HG03571 (cell line): Measurements from ENCODE around the gene CAD.
"Not testable (repeated sequence)": the region's sequence is repeated elsewhere in the genome, so short reads cannot be mapped to it uniquely, and the experiment has no call there.

Experiments
- ATAC-seq: cut with Tn5 transposase; IDR thresholded peaks from one replicate; pipeline ENCODE4 v1.9.1; 2021; ENCODE audit not compliant: unreplicated experiment

CAD gene

DNA sequence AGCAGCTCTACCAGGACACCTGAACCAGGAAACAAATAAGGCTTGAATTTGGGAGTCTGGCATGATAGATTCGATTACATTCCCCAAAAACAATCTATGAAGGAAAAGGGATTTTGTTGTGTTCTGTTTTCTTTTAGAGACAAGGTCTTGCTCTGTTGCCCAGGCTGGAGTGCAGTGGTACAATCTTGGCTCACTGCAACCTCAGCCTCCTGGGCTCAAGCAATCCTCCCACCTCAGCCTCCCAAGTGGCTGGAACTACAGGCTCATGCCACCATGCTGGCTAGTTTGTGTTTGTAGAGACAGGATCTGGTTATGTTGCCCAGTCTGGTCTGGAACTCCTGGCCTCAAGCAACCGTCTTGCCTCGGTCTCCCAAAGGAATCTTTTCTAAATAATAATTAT, 19.1 kb upstream of the CAD start:
- not testable (repeated sequence) for ATAC-seq

DNA sequence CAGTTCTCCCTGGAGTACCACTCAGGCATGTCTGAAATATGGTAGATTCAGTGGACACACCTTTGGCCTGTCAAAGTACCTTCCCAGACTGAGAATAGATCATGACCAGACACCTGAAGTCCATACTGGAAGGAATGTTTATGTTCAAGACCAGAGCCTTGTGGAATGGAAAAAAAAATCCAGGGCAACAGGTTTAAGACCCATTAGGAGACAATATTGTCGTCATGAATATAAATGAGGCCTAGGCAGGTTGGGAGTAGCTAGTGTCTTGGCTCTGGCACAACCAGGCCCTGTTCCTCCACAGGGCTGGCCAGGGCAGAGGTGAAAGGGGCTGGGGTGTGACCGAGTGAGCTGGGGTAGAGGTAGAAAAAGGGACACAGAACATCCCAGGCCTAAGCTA, 18.5 kb upstream of the CAD start:
- no peak for ATAC-seq

DNA sequence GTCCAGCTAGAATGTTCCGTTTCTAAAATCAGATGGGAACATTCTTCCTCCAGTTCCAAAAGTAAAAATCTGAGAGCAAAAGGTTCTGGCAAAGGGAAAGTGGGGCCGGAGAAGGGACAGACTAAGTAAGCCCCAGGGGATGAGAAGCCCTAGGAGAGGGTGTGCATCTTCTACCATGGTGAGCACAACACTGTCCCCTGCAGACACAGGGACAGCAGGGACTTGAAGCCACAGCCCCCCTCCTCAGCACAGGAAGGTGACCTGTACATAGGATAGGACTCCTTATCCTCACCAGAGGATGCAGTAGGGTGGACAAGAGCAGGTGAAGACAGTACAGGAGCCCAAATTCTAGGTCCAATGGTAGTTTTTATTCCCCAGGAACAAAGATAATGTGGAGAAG, 17.9 kb upstream of the CAD start:
- ATAC-seq = no peak

DNA sequence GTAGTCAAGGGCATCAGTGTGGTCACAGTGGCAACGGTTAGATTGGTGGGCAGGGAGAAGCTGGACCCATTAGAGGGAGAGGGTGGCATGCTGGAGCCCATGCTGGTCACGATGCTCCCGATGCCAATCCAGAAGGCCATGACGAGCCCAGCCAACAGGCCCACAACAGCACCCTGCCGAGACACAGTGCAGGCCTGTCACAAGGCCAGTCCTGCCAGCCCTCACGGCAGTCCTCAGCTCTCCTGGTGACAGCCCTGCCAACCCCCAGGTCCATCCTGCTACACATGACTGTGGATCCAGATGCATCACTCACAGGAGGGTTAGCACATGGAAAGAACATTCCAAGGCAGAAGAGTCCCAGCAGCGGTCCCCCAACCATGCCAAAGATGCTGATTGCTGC, 15.5 kb upstream of the CAD start:
- no peak for ATAC-seq

DNA sequence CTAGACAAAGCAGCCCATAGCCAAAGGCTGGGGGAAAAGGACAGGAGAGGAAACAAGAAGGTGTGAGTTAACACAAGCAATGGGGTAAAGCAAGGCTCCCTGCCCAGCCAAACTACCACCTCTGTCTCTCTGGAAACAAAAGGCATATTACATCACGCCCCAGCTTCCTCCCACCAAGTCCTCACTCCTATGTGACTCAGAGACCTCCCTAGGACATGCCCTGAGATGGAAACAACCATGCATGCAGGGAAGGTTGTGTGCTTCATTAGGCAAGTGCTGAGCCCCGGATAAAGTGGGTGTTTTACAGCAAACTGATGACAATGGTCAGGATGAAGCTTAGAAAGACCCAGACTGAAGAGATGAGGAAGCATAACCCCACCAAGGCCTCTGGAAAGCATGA, 14.3 kb upstream of the CAD start:
- no peak for ATAC-seq

DNA sequence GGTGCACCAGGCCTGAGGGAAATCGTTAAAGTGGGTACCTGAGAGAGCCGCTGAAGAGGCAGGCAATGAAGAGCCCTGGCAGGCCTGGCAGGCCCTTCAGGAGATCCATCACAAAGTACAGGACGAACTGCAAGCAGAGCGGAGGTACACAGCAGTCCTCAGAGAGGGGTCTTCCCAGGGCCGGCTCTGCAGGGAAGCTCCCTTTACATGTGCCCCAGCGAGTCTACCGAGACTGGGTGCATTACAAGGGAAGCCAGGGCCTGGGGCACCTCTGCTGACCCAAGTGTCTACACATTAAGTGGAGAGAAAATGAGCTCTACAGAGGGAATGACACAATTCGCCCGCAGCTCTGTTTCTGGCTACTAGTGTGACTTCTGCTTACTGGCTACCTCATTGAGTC, 13.4 kb upstream of the CAD start:
- no peak for ATAC-seq

DNA sequence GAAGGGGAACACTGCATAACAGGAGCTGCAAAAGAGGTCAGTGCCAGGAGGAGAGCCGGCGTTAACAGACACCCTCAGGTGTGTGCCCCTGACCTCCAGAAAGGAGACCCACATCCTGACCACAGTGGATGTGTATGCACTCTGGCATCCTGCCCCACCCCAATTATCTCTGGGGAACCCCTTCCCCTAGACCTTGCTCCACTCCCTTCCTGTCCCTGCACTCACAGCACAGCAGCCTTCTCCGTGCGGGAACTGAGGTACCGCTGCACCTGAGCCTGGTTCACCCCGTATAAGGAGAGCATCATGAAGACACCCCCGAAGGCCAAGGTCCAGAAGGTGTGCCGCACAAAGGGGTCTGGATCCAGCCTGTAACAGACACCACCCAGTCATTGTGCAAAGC, 12.6 kb upstream of the CAD start:
- no peak for ATAC-seq

DNA sequence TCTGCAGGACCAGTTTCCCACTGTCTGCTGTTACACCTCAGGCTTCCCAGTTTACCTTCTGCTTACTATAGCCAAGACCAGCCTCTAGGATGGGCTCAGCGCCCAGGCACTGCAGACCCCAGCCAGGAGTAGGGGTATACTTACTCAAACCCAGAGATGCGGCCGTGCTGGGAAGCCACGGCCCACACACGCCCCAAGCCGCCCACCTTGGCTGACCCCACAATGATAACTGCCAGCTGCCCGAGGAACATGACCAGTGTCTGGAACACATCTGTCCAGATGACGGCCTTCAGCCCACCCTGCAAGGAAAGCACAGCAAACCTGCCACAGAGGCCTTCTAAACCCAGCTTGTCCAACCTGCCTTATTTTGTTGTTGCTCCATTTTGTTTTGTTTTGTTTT, 12.0 kb upstream of the CAD start:
- no peak for ATAC-seq

DNA sequence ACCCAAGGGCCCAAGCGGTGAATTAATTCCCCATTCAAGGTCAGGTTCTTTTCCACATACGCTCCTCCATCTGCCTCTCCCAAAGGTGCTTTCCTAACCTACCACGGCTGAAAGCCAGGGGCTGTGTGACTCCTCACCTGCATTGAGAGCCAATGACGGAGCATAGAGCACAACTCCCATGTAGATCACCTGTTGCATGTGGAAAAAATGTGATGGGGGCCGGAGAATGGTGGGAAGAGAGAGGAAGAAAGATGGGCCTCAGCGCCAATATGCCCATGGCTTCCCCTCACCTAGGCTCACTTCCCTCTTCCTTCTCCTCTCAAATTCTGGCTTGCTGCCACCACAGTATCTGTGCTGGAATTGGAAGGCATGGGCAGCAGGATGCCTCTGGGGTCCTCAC, 10.8 kb upstream of the CAD start:
- ATAC-seq = no peak

DNA sequence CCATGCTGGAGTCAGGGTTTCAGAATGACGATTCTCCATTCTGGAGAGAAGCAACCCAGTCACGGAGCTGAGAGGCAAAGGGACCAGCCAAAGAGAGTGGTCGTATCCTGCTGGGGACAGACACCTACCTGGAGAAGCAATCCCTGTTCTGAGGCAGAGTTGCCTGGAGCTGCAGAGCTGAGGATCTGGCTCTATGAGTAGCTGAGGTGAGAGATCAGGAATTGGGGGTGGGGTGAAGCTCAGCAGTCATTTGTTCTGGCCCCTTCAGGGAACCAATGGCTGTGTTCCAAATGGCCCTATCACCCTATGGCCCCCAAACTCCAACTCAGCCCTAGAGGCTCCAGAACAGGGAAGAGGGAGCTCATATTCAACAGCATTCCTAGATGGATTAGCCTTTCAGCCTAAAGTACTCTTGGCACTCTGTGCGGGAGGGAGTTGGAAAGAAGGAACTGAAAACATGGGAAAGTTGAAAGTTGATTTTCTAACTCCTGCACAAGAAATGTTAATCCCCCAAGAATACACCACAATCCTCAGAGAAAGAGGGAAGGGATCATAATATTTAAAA, 8.6 kb upstream of the CAD start:
- ATAC-seq = no peak

DNA sequence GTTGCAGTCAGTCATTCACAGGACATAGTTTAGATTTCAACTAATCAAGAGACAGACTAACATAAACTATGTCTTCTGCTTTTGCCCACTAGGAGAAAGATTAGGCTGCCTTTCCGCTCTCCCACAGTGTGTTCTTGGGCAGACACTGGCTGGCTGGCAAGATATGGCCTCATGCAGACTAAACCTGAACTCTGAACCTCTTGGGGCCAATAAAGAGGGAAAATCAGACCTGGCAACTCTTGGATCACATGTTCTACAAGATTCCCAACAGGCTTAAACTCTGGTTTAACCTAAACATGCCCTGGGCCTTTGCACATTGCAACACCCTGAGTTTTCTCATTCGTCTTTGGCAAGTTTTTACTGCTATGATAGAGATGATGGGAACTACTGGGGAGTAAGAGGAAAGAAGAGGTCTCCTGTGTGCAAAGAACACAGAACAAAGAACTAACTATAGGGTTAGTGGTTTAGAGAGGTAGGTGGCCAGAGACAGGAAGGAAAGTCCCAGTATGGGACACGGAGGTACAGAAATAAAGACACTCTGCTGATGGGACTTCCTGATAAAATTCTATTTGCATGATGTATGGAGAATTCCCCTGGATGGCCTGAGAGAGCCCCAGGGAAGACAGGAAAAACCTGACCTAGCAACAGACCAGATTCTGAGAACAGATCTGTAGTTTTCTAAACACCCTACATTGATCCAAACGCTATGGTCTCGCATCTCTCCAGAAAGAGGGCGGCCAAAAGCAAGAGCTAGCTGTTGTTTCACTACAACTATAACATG, 7.4 kb upstream of the CAD start:
- ATAC-seq = no peak

DNA sequence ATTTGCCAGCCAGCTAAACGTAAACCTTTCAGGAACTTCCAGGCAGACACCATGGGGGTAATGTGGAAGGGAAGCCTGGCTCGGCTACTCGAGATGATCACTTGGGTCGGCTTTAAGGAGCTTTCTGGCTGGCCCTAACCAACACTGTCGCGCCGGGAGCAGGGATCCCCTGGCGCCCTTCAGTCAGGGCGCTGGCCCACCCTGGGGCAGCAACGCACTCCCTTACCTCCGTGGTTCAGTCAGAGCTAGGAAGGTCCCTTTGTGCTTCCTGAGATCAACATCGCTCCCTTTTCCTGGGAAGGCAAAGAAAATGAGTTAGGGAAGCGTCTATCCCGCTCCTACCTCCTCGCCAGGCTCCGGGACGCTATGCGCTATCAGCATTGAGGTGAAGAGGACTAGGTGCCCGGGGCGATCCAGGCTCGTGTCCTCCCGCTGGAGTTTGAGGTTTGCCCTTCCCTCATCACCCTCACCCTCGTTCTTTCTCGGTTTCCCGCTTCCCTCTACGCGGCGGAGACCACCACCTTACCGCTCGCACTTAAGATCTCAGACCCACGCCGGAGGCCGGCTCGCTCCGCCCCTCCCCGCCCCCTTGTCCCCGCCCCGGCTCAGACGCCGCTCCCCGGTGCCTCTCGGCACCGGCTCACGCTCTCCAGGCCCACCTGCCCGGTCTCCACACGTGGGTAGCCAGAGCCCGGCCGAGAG, 5.8 kb upstream of the CAD start:
- no peak for ATAC-seq

DNA sequence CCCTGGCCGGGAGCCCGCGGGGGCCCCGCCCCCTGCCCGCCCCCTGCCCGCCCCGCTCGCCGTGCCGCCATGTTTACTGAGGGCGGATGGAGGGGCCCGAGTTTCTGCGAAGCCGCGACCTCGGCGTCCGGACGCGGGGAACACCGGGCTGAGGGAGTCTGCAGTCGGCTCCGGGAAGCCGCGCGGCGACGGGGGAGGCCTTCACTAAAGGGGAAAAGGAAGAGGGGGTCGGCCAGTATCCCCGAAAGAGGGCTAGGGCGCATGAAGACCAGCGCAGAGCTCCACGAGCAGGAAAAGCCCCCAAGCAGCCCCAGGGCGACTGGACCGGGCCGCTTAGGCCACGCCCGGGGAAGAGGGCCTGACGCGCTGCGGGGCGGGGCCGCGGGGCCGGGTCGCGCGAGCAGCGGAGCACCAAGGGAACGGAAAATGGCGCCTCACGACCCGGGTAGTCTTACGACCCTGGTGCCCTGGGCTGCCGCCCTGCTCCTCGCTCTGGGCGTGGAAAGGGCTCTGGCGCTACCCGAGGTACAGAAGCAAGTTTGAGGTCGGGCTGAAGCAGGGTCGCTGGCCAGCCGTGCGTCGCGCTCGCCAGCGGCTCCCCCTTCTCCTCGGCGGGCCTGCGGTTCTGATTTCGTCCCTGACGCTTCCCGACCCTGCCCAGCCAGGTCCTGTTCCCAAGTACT, 5.1 kb upstream of the CAD start, which contains the start of the genes ATRAID and SLC5A6:
Gene ATRAID (plus strand): TSS at position 99 of the 683 bp plus-strand sequence. CDS start 328 bp downstream, at position 427.
Gene SLC5A6 (minus strand): TSS at position 326 of the 683 bp plus-strand sequence. CDS start 4,618 bp downstream, outside the sequence.
- ATAC-seq = peak; percentile 80

DNA sequence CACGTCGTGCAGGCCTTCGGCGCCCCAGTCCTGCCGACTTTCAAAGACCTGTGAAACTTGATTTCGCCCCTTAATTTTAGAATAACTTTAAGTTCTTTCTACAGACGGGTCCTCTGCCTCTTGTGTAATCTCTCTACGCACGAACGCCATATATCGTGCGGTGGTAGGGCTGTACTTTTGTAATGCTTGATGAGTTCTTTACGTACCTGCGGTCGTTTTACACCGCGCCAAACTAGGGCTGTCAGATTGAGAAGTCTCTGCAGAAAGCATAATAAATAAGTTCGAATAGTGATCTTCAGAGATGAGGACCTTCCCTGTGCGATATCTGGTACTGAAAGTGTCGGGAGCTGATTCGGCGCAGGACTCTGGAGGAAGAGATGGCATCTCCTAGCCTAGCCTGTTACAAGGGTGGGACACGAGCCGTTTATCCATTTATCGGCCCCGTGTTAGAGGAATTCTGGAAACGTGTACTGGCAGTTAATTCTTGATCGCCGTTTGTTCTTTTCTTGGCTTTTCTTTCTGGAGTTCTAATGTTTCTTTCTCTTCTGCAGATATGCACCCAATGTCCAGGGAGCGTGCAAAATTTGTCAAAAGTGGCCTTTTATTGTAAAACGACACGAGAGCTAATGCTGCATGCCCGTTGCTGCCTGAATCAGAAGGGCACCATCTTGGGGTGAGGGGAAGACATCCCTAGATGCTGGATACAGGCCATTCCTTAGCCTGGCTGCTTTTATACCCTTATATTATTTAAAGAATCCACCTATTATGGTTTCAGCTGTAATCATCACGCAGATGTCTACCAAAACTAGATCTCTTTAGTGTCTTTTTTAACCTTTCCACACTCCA, 4.3 kb upstream of the CAD start:
- no peak for ATAC-seq

DNA sequence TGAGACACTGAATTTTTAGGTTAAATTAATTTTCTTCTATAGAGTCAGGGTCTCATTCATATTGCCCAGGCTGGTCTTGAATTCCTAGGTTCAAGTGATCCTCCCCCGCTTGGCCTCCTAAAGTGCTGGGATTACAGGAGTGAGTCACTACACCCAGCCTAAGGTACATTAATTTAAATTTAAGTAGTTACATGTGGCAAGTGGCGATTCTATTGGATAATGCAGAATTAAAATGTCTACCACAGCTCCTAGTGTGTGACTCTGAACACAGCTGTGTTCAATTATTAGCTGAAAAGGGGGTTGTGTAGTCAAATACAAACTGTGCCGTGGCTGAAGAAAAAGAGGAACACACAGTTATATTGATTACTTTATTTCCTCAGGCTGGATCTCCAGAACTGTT, 2.2 kb upstream of the CAD start:
- ATAC-seq = no peak

DNA sequence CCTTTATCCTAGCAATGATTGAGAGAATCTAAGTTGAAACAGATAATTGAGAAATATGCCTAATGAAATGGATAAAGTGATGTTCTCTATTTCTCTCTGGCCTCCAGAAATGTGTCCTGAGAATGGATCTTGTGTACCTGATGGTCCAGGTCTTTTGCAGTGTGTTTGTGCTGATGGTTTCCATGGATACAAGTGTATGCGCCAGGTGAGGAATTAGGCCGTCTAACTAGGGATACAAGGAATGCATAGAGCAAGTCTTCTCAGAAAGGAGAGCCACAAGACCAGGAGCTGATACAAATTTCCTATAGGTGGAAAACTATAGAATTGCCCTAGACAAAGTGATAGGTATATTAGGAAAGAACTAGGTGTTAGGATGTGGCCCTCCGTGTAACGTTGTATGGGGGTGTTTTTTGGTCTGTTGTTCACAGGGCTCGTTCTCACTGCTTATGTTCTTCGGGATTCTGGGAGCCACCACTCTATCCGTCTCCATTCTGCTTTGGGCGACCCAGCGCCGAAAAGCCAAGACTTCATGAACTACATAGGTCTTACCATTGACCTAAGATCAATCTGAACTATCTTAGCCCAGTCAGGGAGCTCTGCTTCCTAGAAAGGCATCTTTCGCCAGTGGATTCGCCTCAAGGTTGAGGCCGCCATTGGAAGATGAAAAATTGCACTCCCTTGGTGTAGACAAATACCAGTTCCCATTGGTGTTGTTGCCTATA, 592 bp upstream of the CAD start:
- no peak for ATAC-seq

DNA sequence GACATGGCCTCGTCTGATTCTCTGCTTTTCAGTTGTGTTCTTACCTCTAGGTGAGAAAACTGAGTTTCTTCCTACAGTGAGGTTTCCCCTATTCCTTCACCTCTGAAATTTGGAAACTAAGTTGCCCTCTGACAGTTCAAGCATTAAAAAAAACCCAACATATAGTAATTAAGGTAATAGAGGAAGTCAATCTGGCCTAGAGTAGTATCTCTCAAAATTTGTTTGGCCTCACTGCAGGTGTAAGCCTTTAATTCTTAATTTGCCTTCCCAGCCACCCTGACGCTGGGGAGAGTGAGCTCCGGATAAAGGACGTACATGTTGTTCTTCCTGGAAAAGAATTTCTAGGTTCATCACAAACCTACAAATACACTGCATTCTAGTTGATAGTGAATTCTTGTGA, 1.4 kb downstream of the CAD start:
- ATAC-seq = no peak

DNA sequence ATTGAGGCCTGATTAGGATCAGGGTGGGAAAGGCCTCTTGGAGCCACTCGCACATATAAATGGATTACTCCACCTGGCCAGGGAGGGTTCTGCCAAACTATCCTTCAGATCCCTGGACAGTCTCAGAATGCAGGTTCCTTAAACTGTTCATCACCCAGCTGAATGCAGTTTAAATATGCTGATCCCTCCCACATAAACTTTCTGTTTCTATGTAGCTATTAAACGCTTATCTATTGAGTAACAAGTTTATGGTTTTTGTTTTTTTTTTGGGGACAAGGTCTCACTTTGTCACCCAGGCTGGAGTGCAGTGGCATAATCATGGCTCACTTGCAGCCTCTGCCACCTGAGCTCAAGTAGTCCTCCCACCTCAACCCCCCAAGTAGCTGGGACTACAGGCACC, 1.9 kb downstream of the CAD start:
- no peak for ATAC-seq

DNA sequence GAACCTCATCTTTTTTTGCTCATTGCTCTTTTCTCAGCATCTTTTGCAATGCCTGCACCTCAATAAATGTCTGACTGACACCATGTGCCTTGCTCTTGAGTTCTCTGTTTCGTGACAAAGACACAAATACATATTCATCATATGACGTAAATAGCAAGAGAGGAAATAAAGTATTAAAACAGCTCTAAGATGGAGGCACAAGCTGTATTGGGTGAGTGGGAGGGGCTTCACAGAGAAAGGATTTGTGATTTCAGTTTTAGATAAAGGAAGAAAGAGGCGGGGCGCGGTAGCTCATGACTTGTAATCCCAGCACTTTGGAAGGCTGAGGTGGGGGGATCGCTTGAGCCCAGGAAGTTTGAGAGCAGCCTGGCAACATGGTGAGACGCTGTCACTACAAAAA, 2.9 kb downstream of the CAD start:
- no peak for ATAC-seq

DNA sequence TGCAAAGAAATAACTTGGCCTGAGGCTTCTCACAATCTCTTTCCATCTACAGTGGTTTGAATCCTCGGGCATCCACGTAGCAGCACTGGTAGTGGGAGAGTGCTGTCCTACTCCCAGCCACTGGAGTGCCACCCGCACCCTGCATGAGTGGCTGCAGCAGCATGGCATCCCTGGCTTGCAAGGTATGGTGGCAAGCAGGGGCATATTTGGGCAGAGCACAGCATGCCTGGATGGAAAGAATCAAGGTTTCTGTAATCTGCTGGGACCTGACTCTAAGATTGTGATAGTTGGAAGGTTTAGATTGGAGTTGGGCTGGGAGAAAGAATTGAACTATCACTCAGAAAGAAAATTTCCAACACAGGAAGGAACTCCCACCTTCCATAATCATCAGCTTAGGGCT, 4.0 kb downstream of the CAD start:
- ATAC-seq = no peak
